ENCODE results near the gene LYZL1. TPM values are rescaled to one million over a fixed set of nuclear protein-coding genes. Genes with fewer than 3 reads are reported as not detected.

Gene LYZL1
- polyA plus RNA-seq, 1 donor from 2014 or later, result not detected

GRCh38 chr10:29301359-29301910, 12.6 kb downstream of the LYZL1 start:
- H3K27ac ChIP-seq (ENCODE audit: low read length), result no peak overlapping the region
- H3K36me3 ChIP-seq (ENCODE audit: insufficient read depth, low read length), result no peaks in the 10 kb centered on the region
- H3K9ac ChIP-seq (ENCODE audit: low read length), result no peak overlapping the region
- no peak overlapping the region for H3K4me3 ChIP-seq (ENCODE audit: low read length)
- H3K4me2 ChIP-seq (ENCODE audit: low read length), result no peak overlapping the region
- H3K9me2 ChIP-seq (ENCODE audit: insufficient read depth, low read length), result no peaks in the 10 kb centered on the region
- H3K27me3 ChIP-seq (ENCODE audit: insufficient read depth, low read depth, low read length), result no peaks in the 10 kb centered on the region
- no peak for TF ChIP-seq REST (IDR thresholded peaks at IDR 0.05; ENCODE audit: borderline replicate concordance)
- TF ChIP-seq TAF1 (IDR thresholded peaks at IDR 0.05; ENCODE audit: low read depth), result no peak
- no peak for TF ChIP-seq CTCF (IDR thresholded peaks at IDR 0.05; ENCODE audit: poor library complexity, severe bottlenecking)
- no peak for TF ChIP-seq POLR2AphosphoS5 (IDR thresholded peaks at IDR 0.05)
- TF ChIP-seq SMC3 (conservative IDR thresholded peaks at IDR 0.05; ENCODE audit: poor library complexity), result no peak
- TF ChIP-seq MXI1 (conservative IDR thresholded peaks at IDR 0.05; ENCODE audit: poor library complexity, severe bottlenecking), result no peak
- no peak for TF ChIP-seq EZH2 (IDR thresholded peaks at IDR 0.05; ENCODE audit: borderline replicate concordance, insufficient read depth, low read length, poor library complexity, severe bottlenecking)
- no peak for TF ChIP-seq RAD21 (conservative IDR thresholded peaks at IDR 0.05)
- no peak for TF ChIP-seq EP300 (conservative IDR thresholded peaks at IDR 0.05; ENCODE audit: poor library complexity, severe bottlenecking)
- H3F3A ChIP-seq (ENCODE audit: insufficient read depth, low read length, poor library complexity, severe bottlenecking), result no peaks in the 10 kb centered on the region
- H4K20me1 ChIP-seq (ENCODE audit: insufficient read depth), result no peaks in the 10 kb centered on the region
- H3K79me2 ChIP-seq (replicated peaks; ENCODE audit: insufficient read depth, low read length), result no peaks in the 10 kb centered on the region
- H2AFZ ChIP-seq (ENCODE audit: low read depth, low read length), result no peak overlapping the region
- H3K9me3 ChIP-seq (ENCODE audit: low read length), result no peaks in the 10 kb centered on the region

- H3K27me3 ChIP-seq (ENCODE audit: insufficient read depth, low read depth, low read length), result no peaks in the 10 kb centered on the region
- no peaks in the 10 kb centered on the region for H3K9me2 ChIP-seq (ENCODE audit: insufficient read depth, low read length)
- TF ChIP-seq MXI1 (conservative IDR thresholded peaks at IDR 0.05; ENCODE audit: poor library complexity, severe bottlenecking), result no peak
- H3K9me3 ChIP-seq (ENCODE audit: low read length), result no peaks in the 10 kb centered on the region
- no peak overlapping the region for H3K9ac ChIP-seq (ENCODE audit: low read length)
- no peak overlapping the region for H3K4me3 ChIP-seq (ENCODE audit: low read length)
- no peaks in the 10 kb centered on the region for H3F3A ChIP-seq (ENCODE audit: insufficient read depth, low read length, poor library complexity, severe bottlenecking)
- no peaks in the 10 kb centered on the region for H3K79me2 ChIP-seq (replicated peaks; ENCODE audit: insufficient read depth, low read length)
- H2AFZ ChIP-seq (ENCODE audit: low read depth, low read length), result no peak overlapping the region
- H4K20me1 ChIP-seq (ENCODE audit: insufficient read depth), result no peaks in the 10 kb centered on the region
- no peak overlapping the region for H3K27ac ChIP-seq (ENCODE audit: low read length)
- H3K36me3 ChIP-seq (ENCODE audit: insufficient read depth, low read length), result no peaks in the 10 kb centered on the region
- no peak overlapping the region for H3K4me2 ChIP-seq (ENCODE audit: low read length)
These were observed 13.6 kb downstream of the LYZL1 start for GRCh38 chr10:29302499-29302898.
